NCI-H82 (cell line): ENCODE measurements around the gene CLTCL1.
A peak's percentile ranks its signal among the peaks of the same experiment; 100 is the strongest.
"Not testable (repeated sequence)": the region's sequence is repeated elsewhere in the genome, so short reads cannot be mapped to it uniquely, and the experiment has no call there.

Experiments used
- DNase-seq: peaks from one replicate; lab custom pipeline; 2025; lab: John Stamatoyannopoulos, UW

CLTCL1 gene

DNA sequence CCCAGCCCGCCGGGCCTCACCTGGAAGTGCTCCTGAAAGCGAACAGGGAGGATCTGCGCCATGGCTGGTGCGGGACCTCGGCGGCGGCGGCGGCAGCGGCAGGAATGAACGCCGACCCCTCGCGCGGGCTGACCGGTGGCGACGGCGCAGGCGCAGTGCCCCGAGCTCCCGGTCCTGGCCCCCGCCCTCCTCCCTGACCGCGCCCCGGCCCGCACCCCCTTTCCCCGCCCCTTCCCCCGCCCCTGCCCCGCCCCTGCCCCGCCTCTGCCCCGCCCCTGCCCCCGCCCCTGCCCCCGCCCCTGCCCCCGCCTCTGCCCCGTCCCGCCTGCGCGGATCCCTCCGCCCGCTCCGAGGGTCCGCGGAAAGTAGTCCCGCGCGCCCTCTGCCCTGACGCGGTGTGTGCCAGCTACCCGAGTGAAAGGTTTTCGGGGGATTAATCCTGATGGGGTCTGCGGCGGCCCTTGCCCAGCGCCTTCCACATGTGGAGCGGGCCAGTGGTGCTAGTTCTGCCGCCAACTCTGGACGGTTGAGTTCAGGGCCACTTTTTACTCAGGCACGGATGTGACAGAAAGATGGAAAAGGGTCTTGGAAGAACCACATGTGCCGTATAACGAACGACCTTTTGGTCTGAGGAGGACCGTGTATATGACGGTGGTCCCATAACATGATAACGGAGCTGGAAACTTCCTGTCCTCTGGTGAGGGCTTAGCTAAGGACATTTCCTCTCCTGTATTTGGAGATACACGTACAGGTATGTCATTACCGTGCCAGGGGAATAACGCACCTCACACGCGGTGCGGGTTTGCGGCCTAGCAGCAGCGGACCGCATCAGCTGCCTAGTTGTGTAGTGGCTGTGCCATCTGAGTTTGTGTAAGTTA is at the start of gene CLTCL1:
TSS of gene CLTCL1 (minus strand) at position 140 of the 878 bp plus-strand sequence. CDS start at position 62, 78 bp downstream.
- peak; percentile 81 for DNase-seq

DNA sequence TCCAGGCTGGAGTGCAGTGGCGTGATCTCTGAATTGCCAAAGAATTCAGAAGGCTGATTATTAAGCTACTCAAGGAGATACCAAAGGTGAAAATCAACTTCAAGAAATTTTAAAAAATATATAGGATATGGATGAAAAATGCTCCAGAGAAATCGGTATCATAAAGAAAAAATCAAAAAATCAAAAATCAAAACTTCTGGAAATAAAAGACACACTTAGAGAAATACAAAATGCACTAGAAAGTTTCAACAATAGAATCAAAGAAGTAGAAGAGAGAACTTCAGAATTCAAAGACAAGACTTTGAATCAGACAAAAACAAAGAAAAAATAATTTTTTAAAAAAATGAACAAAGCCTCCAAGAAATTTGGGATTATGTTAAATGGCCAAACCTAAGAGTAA is 45.6 kb upstream of the CLTCL1 start:
- no peak for DNase-seq

- DNase-seq, result no peak
Observed at GRCh38 chr22:19336133-19337075, 44.9 kb upstream of the CLTCL1 start.

DNA sequence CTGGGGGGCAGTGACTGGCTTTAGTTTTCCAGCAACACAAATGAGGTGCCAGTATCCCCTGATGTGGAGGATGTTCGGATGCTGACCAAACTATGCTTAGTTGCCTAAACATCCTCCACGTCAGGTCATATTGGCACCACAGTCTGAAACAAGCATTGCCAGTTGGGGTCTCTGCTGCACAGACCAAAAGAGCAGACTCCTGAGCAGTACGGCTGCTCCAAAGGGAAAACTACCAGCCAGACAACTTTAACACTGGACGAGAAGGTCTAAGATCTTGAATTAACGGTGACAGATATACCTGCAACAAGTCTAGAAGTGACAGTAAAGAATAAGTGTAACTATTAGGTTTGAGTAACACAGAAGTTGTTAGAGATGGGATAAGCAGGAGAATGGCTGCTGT is 40.5 kb upstream of the CLTCL1 start:
- no peak for DNase-seq

DNA sequence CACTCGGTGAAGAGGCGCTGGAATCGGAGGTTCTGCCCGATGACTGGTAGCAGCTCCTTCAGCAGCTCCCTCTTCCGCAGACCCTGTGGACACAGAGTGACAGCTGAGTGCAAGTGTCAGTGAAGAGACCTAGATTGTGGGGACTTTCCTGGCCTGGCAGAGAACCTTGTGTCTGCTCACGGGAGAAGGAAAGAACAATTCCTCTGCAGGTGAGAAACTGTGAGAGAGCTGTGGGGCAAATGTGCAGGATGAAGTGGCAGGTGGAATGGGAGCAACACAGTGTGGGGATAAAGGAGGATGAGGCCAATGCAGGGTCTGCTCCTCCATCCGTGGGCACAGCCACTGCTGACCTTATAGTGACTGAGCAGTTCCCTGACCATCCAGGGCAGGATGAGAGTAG is 40.0 kb upstream of the CLTCL1 start:
- no peak for DNase-seq

DNA sequence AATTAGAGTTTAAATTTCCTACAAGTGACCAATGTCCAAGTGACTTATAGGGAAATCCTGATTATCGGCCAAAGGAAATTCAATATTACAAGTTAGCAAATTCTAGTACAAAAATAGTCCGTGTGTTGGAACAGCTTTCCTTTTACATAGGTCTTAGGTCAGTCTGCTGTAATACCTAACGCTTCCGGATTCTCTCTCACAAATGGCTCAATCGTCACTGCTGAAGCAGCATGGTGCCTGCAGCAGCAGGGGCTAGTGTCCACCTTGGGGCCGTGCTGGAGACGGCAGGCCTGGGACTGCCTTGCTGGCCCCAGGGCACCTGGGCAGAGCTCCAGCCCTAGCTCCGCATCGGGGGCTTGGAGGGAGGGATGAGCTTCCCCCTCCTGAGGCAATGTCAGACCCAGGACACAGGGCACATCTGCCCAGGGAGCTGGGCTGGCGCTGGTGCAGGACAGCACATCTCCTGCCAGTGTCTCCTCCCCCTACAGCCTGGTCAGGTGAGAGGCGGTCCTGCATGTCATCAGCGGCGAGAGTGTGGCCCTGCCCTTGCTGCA is 39.4 kb upstream of the CLTCL1 start:
- no peak for DNase-seq

DNA sequence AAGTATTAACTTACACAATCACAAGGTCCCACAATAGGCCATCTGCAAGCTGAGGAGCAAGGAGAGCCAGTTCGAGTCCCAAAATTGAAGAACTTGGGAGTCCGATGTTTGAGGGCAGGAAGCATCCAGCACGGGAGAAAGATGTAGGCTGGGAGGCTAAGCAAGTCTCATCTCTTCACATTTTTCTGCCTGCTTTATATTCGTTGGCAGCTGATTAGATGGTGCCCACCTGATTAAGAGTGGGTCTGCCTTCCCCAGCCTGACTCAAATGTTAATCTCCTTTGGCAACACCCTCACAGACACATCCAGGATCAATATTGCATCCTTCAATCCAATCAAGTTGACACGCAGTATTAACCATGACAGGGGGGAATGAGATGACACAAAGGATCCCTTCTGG is 38.7 kb upstream of the CLTCL1 start:
- not testable (repeated sequence) for DNase-seq

DNA sequence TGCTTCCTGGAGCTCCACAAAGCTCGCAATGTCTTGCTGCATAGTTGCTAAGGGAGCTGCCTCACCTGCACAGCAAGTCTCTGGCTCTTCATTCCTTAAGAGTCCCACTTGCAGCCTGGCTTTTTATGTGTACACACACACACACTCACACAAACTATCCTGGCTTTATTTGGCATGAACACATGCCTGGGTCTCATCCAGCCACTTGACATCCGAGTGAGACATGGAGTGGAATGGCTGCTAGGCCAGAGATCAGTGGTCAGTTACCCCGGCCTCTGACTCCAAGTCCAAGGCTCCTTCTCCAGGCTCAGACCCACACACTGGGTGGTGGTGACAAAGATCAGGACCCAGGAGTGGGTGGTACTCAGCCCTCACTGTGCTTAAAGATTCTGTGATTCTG is 37.9 kb upstream of the CLTCL1 start:
- no peak for DNase-seq

- no peak for DNase-seq
Observed at GRCh38 chr22:19325296-19325948, 33.9 kb upstream of the CLTCL1 start.

DNA sequence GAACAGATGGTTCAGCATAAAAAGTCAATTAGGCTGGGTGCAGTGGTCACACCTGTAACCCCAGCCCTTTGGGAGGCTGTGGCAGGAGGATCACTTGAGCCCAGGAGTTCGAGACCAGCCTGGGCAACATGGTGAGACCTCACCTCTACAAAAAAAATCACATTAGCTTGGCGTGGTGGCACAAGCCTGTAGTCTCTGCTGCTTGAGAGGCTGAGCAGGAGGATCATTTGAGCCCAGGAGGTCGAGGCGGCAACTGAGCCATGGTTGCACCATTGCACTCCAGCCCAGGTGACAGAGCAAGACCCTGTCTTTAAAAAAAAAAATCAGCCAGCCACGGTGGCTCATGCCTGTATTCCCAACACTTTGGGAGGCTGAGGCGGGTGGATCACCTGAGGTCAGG is 31.9 kb upstream of the CLTCL1 start:
- DNase-seq, result not testable (repeated sequence)

GRCh38 chr22:19321757-19322156 is 30.2 kb upstream of the CLTCL1 start:
- DNase-seq, result no peak

- DNase-seq, result not testable (repeated sequence)
Observed at GRCh38 chr22:19320136-19320535, 28.6 kb upstream of the CLTCL1 start.

DNA sequence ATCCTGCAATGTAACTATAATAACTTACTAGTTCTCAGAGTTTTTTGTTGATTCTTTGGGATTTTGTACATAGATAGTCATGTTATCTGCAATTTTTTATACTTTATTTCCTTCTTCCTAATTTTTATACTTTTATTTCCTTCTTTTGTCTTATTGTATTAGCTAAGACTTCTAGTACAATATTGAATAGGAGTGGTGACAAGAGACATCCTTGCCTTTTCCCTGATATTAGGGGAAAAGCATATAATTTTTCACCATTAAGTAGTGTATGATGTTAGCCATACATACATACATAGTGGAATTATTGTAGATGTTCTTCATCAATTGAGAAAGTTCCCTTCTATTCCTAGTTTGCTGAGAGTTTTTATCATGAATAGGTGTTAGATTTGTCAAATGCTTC is 27.8 kb upstream of the CLTCL1 start:
- DNase-seq, result no peak

- DNase-seq, result no peak
Observed at GRCh38 chr22:19317865-19318264, 26.3 kb upstream of the CLTCL1 start.

DNA sequence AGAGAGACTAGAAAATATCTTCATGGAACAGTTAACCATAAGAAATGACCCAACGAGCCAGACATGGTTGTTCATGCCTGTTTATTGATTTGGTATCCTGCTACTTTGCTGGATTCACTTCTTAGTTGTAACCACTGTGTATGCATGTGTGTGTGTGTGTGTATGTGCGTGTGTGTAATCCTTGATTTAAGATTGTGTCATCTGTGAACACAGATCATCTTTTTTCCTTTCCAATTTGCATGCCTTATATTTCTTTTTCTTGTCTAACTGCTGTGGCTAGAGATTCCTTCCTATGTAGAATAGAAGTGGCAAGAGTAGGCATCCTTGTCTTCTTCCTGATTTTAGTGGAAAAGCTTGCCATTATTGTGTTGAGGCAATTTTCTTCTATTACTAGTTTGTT is 16.4 kb upstream of the CLTCL1 start:
- DNase-seq, result no peak

DNA sequence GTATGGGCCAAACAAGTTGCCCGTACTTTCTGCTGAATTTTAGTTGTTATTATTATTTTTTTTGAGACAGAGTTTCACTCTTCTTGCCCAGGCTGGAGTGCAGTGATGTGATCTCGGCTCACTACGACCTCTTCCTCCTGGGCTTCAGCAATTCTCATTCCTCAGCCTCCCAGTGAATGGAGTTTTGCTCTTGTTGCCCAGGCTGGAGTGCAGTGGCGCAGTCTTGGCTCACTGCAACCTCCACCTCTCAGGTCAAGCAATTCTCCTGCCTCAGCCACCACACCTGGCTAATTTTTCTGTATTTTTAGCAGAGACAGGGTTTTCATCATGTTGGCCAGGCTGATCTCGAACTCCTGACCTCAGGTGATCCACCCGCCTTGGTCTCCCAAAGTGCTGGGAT is 15.0 kb upstream of the CLTCL1 start:
- not testable (repeated sequence) for DNase-seq

DNA sequence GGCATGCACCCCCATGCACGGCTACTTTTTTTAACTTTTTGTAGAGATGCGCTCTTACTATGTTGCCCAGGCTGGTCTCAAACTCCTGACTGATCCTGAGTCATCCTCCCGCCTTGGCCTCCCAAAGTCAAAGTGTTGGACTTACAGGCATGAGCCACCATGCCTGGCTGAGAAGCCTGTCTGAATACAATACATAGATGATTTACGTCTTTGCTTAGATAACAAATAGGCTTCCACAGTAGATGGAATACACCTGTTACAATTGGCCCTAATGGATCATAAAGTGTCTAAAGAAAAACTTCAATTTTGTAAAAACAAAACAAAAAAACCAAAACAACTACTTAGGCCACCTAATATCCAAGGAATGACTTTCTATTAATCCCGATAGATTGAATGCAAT is 13.0 kb upstream of the CLTCL1 start:
- DNase-seq, result no peak

GRCh38 chr22:19303785-19304184 is 12.3 kb upstream of the CLTCL1 start:
- no peak for DNase-seq

DNA sequence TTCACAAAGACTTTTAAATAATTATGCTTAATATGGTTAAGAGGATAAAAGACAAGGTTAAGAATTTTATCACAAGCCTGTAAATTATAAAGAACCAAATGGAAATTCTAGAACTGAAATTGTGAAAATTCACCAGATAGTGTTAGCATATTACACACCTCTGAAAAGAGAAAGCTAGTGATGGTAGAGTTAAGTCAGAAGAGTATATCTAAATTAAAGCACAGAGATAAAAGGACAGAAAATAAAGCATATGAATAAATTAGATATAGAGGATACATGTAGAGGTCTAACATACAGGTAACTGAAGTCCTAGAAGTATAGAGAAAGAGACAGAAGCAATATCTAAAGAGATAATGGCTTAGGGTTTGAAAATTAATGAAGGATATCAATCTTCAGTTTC is 4.2 kb upstream of the CLTCL1 start:
- no peak for DNase-seq

DNA sequence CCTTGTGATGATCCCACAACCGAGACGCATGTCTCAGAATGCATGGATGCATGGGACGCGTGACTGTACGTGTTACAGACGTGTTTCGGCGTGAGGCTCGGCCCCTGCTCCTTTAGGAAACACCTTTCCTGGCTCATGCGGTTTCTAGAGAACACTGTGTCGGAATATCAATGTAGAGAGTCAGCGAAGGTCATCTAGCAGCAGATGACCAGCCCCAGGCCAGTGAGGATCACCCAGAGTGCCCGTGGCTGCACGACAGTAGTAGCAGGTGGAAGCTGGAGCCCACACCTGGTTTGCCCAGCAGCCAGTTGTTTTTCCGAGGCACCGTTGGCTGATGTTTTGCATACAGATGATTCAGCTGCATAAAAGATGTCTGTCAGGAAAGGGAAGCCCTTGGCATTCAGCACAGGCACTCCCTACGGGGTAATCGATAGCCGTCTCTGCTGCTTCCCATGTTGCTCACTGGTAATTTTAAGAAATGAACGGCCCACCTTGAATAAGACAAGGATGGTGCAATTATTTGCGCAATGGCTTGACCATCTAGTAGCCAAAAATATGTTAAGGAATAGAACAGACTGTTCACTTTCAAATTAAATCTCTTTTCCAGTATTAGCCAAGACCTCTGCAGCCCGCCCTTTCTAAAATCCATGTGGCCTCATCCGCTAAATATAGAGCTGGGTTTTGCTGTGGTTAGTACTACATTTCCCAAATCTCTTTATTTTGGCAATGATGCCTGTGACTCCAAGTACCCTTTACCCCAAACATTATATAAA is 1.1 kb upstream of the CLTCL1 start:
- DNase-seq, result no peak

- DNase-seq, result peak; percentile 37
Observed at GRCh38 chr22:19291218-19291579, 320 bp downstream of the CLTCL1 start.
